Activated naive CD8-positive, alpha-beta T cell treated with anti-CD3 and anti-CD28 coated beads, Interleukin-2, amount 10 ng/mL, durations not matched to agents 7 days and 5 days (primary cell): ENCODE data around the gene CERCAM. TPM values are rescaled to one million over a fixed set of nuclear protein-coding genes. Genes with fewer than 3 reads are reported as not detected.
"Not testable (repeated sequence)": the region's sequence is repeated elsewhere in the genome, so short reads cannot be mapped to it uniquely, and the experiment has no call there.

Experiments used
- ATAC-seq: fragments of 150-1000 bp; cut with Tn5 transposase; one replicate; pipeline ENCODE4 v1.10.0; 2021; ENCODE audit warnings: low read depth, moderate library complexity
- POLR2A ChIA-PET: fragments of 350-600 bp; sonication (Branson Sonifier 250); formaldehyde crosslinking; loops from one replicate; lab custom pipeline; 2021; ENCODE audit warnings: antibody characterized with exemption; lab: Charles Lee
- DNase-seq: peaks from one replicate; pipeline ENCODE4 v3.0.0; 2021
- H3K27ac Mint-ChIP-seq: one replicate; pipeline ENCODE4 v1.8.0; 2022; ENCODE audit warnings: mild to moderate bottlenecking, mixed read lengths
- H3K27me3 Mint-ChIP-seq: one replicate; pipeline ENCODE4 v1.8.0; 2022; ENCODE audit warnings: mild to moderate bottlenecking, moderate library complexity, mixed read lengths
- H3K36me3 Mint-ChIP-seq: one replicate; pipeline ENCODE4 v1.8.0; 2021; ENCODE audit warnings: mild to moderate bottlenecking, mixed read lengths
- H3K4me1 Mint-ChIP-seq: one replicate; pipeline ENCODE4 v1.8.0; 2021; ENCODE audit warnings: mixed read lengths
- H3K4me3 Mint-ChIP-seq: one replicate; pipeline ENCODE4 v1.8.0; 2022; ENCODE audit warnings: mild to moderate bottlenecking, moderate library complexity, mixed read lengths
- H3K9me3 Mint-ChIP-seq: one replicate; pipeline ENCODE4 v1.8.0; 2021; ENCODE audit warnings: mixed read lengths
- total RNA-seq, 2 experiments: library from RNA; stranded (reverse); gene quantifications; one replicate each; pipeline ENCODE4 v1.2.3, GENCODE V29; 2021

Gene CERCAM
- total RNA-seq, 2 experiments from 2014 or later: 3.5 to 3.7 TPM

- peaks cover 56% of the 10 kb centered on the region for H3K27me3 Mint-ChIP-seq
- H3K4me1 Mint-ChIP-seq: peaks cover 6% of the 10 kb centered on the region
- POLR2A ChIA-PET: no interaction called here
- no peaks in the 10 kb centered on the region for H3K36me3 Mint-ChIP-seq
- H3K4me3 Mint-ChIP-seq: no peak overlapping the region
- DNase-seq: no peak
- H3K9me3 Mint-ChIP-seq: no peaks in the 10 kb centered on the region
- no peak for ATAC-seq
- H3K27ac Mint-ChIP-seq: no peak overlapping the region
Observed at GRCh38 chr9:128416014-128416413, 4.6 kb upstream of the CERCAM start.

- Mint-ChIP-seq H3K27ac (no peak overlapping the region), H3K27me3 (peaks cover 51% of the 10 kb centered on the region), H3K4me3 (no peak overlapping the region), H3K36me3 (no peaks in the 10 kb centered on the region), H3K9me3 (no peaks in the 10 kb centered on the region), H3K4me1 (peaks cover 6% of the 10 kb centered on the region)
- ATAC-seq: no peak
- POLR2A ChIA-PET: no interaction called here
- no peak for DNase-seq
Observed at GRCh38 chr9:128416432-128417019, 4.1 kb upstream of the CERCAM start.

GRCh38 chr9:128419061-128419925 is 1.4 kb upstream of the CERCAM start:
- peaks cover 16% of the 10 kb centered on the region for H3K4me1 Mint-ChIP-seq
- H3K27ac Mint-ChIP-seq: no peak overlapping the region
- H3K36me3 Mint-ChIP-seq: no peaks in the 10 kb centered on the region
- peak overlapping the region; percentile 76 for H3K4me3 Mint-ChIP-seq
- no peak for DNase-seq
- peaks cover 49% of the 10 kb centered on the region for H3K27me3 Mint-ChIP-seq
- no peak for ATAC-seq
- H3K9me3 Mint-ChIP-seq: no peaks in the 10 kb centered on the region
- POLR2A ChIA-PET: interaction anchor here (0.7 to 1.5 kb wide), 6 partner anchors 30 to 134 kb away, joined by 3 to 11 read pairs (median 3); partner anchors contain the start of gene URM1

- POLR2A ChIA-PET: interaction anchor here (0.7 to 1.5 kb wide), 6 partner anchors 29 to 133 kb away, joined by 3 to 11 read pairs (median 3); partner anchors contain the start of gene URM1
- no peaks in the 10 kb centered on the region for H3K36me3 Mint-ChIP-seq
- no peak overlapping the region for H3K27ac Mint-ChIP-seq
- H3K4me3 Mint-ChIP-seq: peak overlapping the region; percentile 76
- peaks cover 45% of the 10 kb centered on the region for H3K27me3 Mint-ChIP-seq
- DNase-seq: peak; percentile 85
- no peaks in the 10 kb centered on the region for H3K9me3 Mint-ChIP-seq
- peaks cover 16% of the 10 kb centered on the region for H3K4me1 Mint-ChIP-seq
- ATAC-seq: peak; percentile 76
Observed at GRCh38 chr9:128420060-128420650, 502 bp upstream of the CERCAM start.

GRCh38 chr9:128421482-128421996 is 882 bp downstream of the CERCAM start:
- H3K9me3 Mint-ChIP-seq: no peaks in the 10 kb centered on the region
- H3K4me1 Mint-ChIP-seq: peaks cover 14% of the 10 kb centered on the region
- DNase-seq (peak; percentile 47), ATAC-seq (peak; percentile 5)
- POLR2A ChIA-PET: interaction anchor here (1.1 to 1.3 kb wide), 2 partner anchors 27 to 50 kb away, joined by 3 to 5 read pairs; partner anchors contain the start of gene URM1
- peak overlapping the region; percentile 70 for H3K4me3 Mint-ChIP-seq
- peaks cover 32% of the 10 kb centered on the region for H3K27me3 Mint-ChIP-seq
- H3K27ac Mint-ChIP-seq: no peak overlapping the region
- H3K36me3 Mint-ChIP-seq: no peaks in the 10 kb centered on the region

GRCh38 chr9:128422022-128422782 is 1.5 kb downstream of the CERCAM start:
- H3K27me3 Mint-ChIP-seq: peaks cover 31% of the 10 kb centered on the region
- not testable (repeated sequence) for DNase-seq, H3K27ac Mint-ChIP-seq, H3K9me3 Mint-ChIP-seq, H3K36me3 Mint-ChIP-seq, ATAC-seq
- peak overlapping the region; percentile 25 for H3K4me3 Mint-ChIP-seq
- peaks cover 13% of the 10 kb centered on the region for H3K4me1 Mint-ChIP-seq
- POLR2A ChIA-PET: interaction anchor here (0.5 to 1.3 kb wide), 3 partner anchors 23 to 223 kb away, joined by 3 to 5 read pairs (median 5); partner anchors contain the start of gene URM1

- peaks cover 13% of the 10 kb centered on the region for H3K4me1 Mint-ChIP-seq
- H3K27me3 Mint-ChIP-seq: peaks cover 25% of the 10 kb centered on the region
- ATAC-seq: no peak
- DNase-seq: no peak
- no peak overlapping the region for H3K4me3 Mint-ChIP-seq
- H3K36me3 Mint-ChIP-seq: no peaks in the 10 kb centered on the region
- no peaks in the 10 kb centered on the region for H3K9me3 Mint-ChIP-seq
- POLR2A ChIA-PET: interaction anchor here (0.5 to 0.7 kb wide), 3 partner anchors 33 to 222 kb away, joined by 3 read pairs; partner anchors contain the start of gene ODF2
- no peak overlapping the region for H3K27ac Mint-ChIP-seq
Observed at GRCh38 chr9:128422783-128423150, 2.1 kb downstream of the CERCAM start.

- not testable (repeated sequence) for H3K4me3 Mint-ChIP-seq, DNase-seq, H3K27ac Mint-ChIP-seq, H3K9me3 Mint-ChIP-seq, H3K36me3 Mint-ChIP-seq, ATAC-seq
- POLR2A ChIA-PET: interaction anchor here (0.6 to 0.7 kb wide), 2 partner anchors 32 to 55 kb away, joined by 3 read pairs; partner anchors contain the start of gene ODF2
- Mint-ChIP-seq H3K4me1 (peaks cover 13% of the 10 kb centered on the region), H3K27me3 (peaks cover 23% of the 10 kb centered on the region)
Observed at GRCh38 chr9:128423356-128423755, 2.7 kb downstream of the CERCAM start.

GRCh38 chr9:128424268-128424780 is 3.7 kb downstream of the CERCAM start:
- H3K4me3 Mint-ChIP-seq: no peak overlapping the region
- peaks cover 13% of the 10 kb centered on the region for H3K27me3 Mint-ChIP-seq
- peaks cover 13% of the 10 kb centered on the region for H3K4me1 Mint-ChIP-seq
- ATAC-seq: no peak
- no peak overlapping the region for H3K27ac Mint-ChIP-seq
- POLR2A ChIA-PET: no interaction called here
- DNase-seq: no peak
- no peaks in the 10 kb centered on the region for H3K9me3 Mint-ChIP-seq
- H3K36me3 Mint-ChIP-seq: no peaks in the 10 kb centered on the region

GRCh38 chr9:128428644-128429512 is 8.2 kb downstream of the CERCAM start:
- Mint-ChIP-seq H3K9me3 (no peaks in the 10 kb centered on the region), H3K27ac (no peak overlapping the region), H3K4me3 (no peak overlapping the region), H3K27me3 (no peaks in the 10 kb centered on the region), H3K4me1 (no peaks in the 10 kb centered on the region), H3K36me3 (no peaks in the 10 kb centered on the region)
- ATAC-seq: no peak
- POLR2A ChIA-PET: interaction anchor here (0.9 kb wide), 1 partner anchor 10 kb away, joined by 3 read pairs; no protein-coding TSS in a partner anchor
- DNase-seq: no peak

- Mint-ChIP-seq H3K27ac (no peak overlapping the region), H3K4me3 (no peak overlapping the region), H3K9me3 (no peaks in the 10 kb centered on the region), H3K4me1 (no peaks in the 10 kb centered on the region), H3K36me3 (no peaks in the 10 kb centered on the region), H3K27me3 (no peaks in the 10 kb centered on the region)
- DNase-seq (no peak), ATAC-seq (no peak)
- POLR2A ChIA-PET: interaction anchor here (0.9 kb wide), 1 partner anchor 9 kb away, joined by 3 read pairs; no protein-coding TSS in a partner anchor
Observed at GRCh38 chr9:128429513-128430086, 8.9 kb downstream of the CERCAM start.
